Osteoblast (primary cell): ENCODE measurements around the gene SLF1. TPM values are rescaled to one million over a fixed set of nuclear protein-coding genes. Genes with fewer than 3 reads are reported as not detected.

Experiments used
- DNase-seq: peaks from one replicate; pipeline ENCODE4 v3.0.0; 2011; ENCODE audit warnings: low spot score, mixed read lengths; ENCODE audit not compliant: insufficient read length; ENCODE audit errors: missing footprints
- H2AFZ ChIP-seq: 2 replicates; pipeline ENCODE4 v1.6.0; 2011; ENCODE audit warnings: mild to moderate bottlenecking, low read length
- H3K27ac ChIP-seq: 2 replicates; pipeline ENCODE4 v1.5.1; 2011; ENCODE audit warnings: mild to moderate bottlenecking, low read depth, low read length, moderate library complexity
- H3K27me3 ChIP-seq: 2 replicates; pipeline ENCODE4 v1.6.0; 2012; ENCODE audit warnings: mild to moderate bottlenecking, control low read depth, inconsistent platforms, low read length, moderate library complexity; ENCODE audit not compliant: insufficient read depth
- H3K36me3 ChIP-seq: 2 replicates; pipeline ENCODE4 v1.5.1; 2011; ENCODE audit warnings: mild to moderate bottlenecking, low read length, control low read depth, moderate library complexity; ENCODE audit not compliant: insufficient read depth
- H3K4me1 ChIP-seq: 2 replicates; pipeline ENCODE4 v1.5.1; 2011; ENCODE audit warnings: mild to moderate bottlenecking, low read length, control low read depth, moderate library complexity; ENCODE audit not compliant: insufficient read depth
- H3K4me2 ChIP-seq: 2 replicates; pipeline ENCODE4 v1.6.0; 2011; ENCODE audit warnings: mild to moderate bottlenecking, low read length; ENCODE audit not compliant: insufficient read depth
- H3K4me3 ChIP-seq: fragments of 200-600 bp; sonication (generic); 3 replicates; pipeline ENCODE4 v1.5.1; 2012; ENCODE audit warnings: mild to moderate bottlenecking, low read length, inconsistent platforms; ENCODE audit not compliant: insufficient read depth
- H3K79me2 ChIP-seq: 2 replicates; pipeline ENCODE4 v1.6.0; 2012; ENCODE audit warnings: mild to moderate bottlenecking, low read length, control low read depth, inconsistent platforms; ENCODE audit not compliant: insufficient read depth
- H3K9me3 ChIP-seq: 2 replicates; pipeline ENCODE4 v1.5.1; 2011; ENCODE audit warnings: low read depth, low read length, control low read depth
- H4K20me1 ChIP-seq: 2 replicates; pipeline ENCODE4 v1.6.0; 2012; ENCODE audit warnings: mild to moderate bottlenecking, low read length, control low read depth; ENCODE audit not compliant: insufficient read depth
- total RNA-seq: library from RNA; depleted of rRNA; stranded (reverse); fragments of >200 nt; gene quantifications from 2 replicates; pipeline ENCODE4 v1.2.3, GENCODE V29; 2012
- TF ChIP-seq, protein P1 (sequence below): IDR thresholded peaks from 2 replicates; pipeline ENCODE4 v1.5.1; 2011; ENCODE audit warnings: mild to moderate bottlenecking, low read depth, low read length, moderate library complexity; ENCODE audit errors: extremely low read depth

Gene SLF1
- total RNA-seq, 1 donor, result 4.7 TPM

DNA sequence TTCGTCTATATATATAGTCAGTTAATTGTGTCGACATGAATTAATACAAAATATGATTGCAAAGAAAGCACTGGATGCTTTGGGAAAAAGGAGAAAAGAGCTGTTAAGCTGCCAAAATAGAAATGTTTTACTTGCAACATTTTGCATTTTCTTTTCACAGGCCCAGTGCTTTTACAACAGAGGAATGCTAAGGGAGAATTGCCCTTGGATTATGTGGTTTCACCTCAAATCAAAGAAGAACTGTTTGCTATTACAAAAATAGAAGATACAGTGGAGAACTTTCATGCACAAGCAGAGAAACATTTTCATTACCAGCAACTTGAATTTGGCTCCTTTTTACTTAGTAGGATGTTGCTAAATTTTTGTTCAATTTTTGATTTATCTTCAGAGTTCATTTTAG is 76.2 kb downstream of the SLF1 start:
- no peaks in the 10 kb centered on the region for H3K36me3 ChIP-seq
- H3K4me3 ChIP-seq, result no peak overlapping the region
- no peaks in the 10 kb centered on the region for H3K9me3 ChIP-seq
- no peaks in the 10 kb centered on the region for H3K79me2 ChIP-seq
- no peak for DNase-seq
- H3K27me3 ChIP-seq, result no peaks in the 10 kb centered on the region
- H4K20me1 ChIP-seq, result no peaks in the 10 kb centered on the region
- no peak overlapping the region for H3K27ac ChIP-seq
- peaks cover 20% of the 10 kb centered on the region for H3K4me1 ChIP-seq
- H2AFZ ChIP-seq, result no peak overlapping the region
- TF ChIP-seq, protein P1, sequence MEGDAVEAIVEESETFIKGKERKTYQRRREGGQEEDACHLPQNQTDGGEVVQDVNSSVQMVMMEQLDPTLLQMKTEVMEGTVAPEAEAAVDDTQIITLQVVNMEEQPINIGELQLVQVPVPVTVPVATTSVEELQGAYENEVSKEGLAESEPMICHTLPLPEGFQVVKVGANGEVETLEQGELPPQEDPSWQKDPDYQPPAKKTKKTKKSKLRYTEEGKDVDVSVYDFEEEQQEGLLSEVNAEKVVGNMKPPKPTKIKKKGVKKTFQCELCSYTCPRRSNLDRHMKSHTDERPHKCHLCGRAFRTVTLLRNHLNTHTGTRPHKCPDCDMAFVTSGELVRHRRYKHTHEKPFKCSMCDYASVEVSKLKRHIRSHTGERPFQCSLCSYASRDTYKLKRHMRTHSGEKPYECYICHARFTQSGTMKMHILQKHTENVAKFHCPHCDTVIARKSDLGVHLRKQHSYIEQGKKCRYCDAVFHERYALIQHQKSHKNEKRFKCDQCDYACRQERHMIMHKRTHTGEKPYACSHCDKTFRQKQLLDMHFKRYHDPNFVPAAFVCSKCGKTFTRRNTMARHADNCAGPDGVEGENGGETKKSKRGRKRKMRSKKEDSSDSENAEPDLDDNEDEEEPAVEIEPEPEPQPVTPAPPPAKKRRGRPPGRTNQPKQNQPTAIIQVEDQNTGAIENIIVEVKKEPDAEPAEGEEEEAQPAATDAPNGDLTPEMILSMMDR, result no peak
- no peak overlapping the region for H3K4me2 ChIP-seq

DNA sequence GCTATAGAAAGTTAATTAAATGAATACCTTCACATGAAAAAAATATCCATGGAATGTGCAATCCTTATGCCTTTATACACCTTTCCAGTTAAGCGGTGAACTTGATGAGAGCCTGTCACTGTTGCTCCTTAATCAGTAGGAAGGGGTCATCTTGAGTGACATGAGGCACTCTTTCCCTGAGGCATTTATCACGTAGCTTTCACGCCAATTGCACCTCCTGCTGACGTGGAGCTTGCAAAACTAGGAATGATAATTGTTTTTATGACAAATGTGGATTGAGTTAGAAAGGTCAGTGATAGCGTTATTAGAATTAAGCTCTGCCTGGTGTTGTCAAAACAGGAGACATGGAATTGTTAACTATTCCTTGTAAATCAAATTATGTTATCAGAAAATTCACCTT is 79.7 kb downstream of the SLF1 start:
- Histone ChIP-seq H3K4me3 (no peak overlapping the region), H4K20me1 (no peaks in the 10 kb centered on the region), H3K4me1 (peaks cover 6% of the 10 kb centered on the region), H3K4me2 (no peak overlapping the region), H3K9me3 (no peaks in the 10 kb centered on the region), H3K27ac (no peak overlapping the region), H3K79me2 (no peaks in the 10 kb centered on the region), H3K36me3 (no peaks in the 10 kb centered on the region), H3K27me3 (no peaks in the 10 kb centered on the region), H2AFZ (no peak overlapping the region)
- TF ChIP-seq, protein P1, result no peak
- no peak for DNase-seq

DNA sequence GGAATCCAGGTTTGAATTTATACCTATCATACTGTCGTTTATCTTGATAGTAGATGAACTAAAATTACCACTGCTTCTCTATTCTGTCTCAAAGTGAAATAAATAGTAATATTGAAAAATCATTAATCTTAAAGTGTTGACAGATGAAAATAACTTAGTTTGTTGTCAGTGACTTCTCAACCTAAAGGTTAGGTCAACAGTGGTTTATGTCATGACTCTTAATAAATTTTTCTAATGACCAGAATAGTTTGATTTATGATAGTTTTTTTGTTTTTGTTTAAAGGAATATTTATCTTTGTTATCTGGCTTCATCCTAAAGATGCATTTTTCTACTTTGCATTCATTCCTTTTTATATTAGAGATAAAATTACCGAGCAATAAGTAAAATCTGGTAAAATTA is 81.1 kb downstream of the SLF1 start:
- Histone ChIP-seq H3K4me1 (no peaks in the 10 kb centered on the region), H3K4me3 (no peak overlapping the region), H4K20me1 (no peaks in the 10 kb centered on the region), H3K79me2 (no peaks in the 10 kb centered on the region), H3K4me2 (no peak overlapping the region), H3K36me3 (no peaks in the 10 kb centered on the region), H3K9me3 (no peaks in the 10 kb centered on the region), H3K27me3 (no peaks in the 10 kb centered on the region), H2AFZ (no peak overlapping the region), H3K27ac (no peak overlapping the region)
- TF ChIP-seq, protein P1, result no peak
- DNase-seq, result no peak

DNA sequence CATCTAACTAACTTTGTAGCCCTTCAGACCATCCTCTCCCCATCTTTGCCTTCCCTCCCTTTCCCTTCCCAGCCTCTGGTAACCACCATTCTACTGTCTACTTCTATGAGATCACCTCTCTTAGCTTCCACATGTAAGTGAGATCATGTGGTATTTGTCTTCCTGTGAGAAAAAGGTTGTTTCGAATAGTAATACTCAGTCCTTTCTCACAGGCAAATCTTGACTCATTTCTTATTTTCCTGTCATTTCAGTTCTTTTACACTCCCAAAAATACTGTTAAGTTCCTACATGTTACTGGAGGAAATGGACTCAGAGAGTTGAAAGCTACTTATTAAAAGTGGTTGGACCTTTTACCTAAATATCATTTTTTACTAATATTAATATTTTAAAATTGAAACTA is 82.1 kb downstream of the SLF1 start:
- DNase-seq, result no peak
- no peaks in the 10 kb centered on the region for H3K79me2 ChIP-seq
- H3K4me3 ChIP-seq, result no peak overlapping the region
- no peaks in the 10 kb centered on the region for H3K4me1 ChIP-seq
- H3K27ac ChIP-seq, result no peak overlapping the region
- H3K27me3 ChIP-seq, result no peaks in the 10 kb centered on the region
- H3K36me3 ChIP-seq, result no peaks in the 10 kb centered on the region
- no peak overlapping the region for H3K4me2 ChIP-seq
- H3K9me3 ChIP-seq, result no peaks in the 10 kb centered on the region
- H4K20me1 ChIP-seq, result no peaks in the 10 kb centered on the region
- TF ChIP-seq, protein P1, result no peak
- no peak overlapping the region for H2AFZ ChIP-seq
